K562 (cell line): ENCODE measurements around the gene APC. TPM values are rescaled to one million over a fixed set of nuclear protein-coding genes. Genes with fewer than 3 reads are reported as not detected.
A peak's percentile ranks its signal among the peaks of the same experiment; 100 is the strongest.

Experiments
- CCAR2 ChIP-seq: fragments of 200-400 bp; formaldehyde crosslinking; IDR thresholded peaks from 2 replicates; pipeline ENCODE4 v1.6.1; 2017; ENCODE audit warnings: mild to moderate bottlenecking, low read depth, low read length
- CREBBP ChIP-seq: IDR thresholded peaks from one replicate; pipeline ENCODE4 v1.6.1; 2012; ENCODE audit warnings: low read depth, mild to moderate bottlenecking, control low read depth, inconsistent platforms, low read length
- ETV1 ChIP-seq: fragments of 450-650 bp; conservative IDR thresholded peaks from 2 replicates; pipeline ENCODE4 v1.6.1; 2016; ENCODE audit warnings: missing genetic modification characterization, control low read depth, low read depth, missing compliant biosample characterization
- KLF13 ChIP-seq: fragments of 450-650 bp; IDR thresholded peaks from 2 replicates; pipeline ENCODE4 v1.6.1; 2016; ENCODE audit warnings: missing genetic modification characterization, low read depth, mild to moderate bottlenecking, missing compliant biosample characterization, moderate library complexity, borderline replicate concordance
- MBD2 ChIP-seq: sonication (generic); IDR thresholded peaks from 2 replicates; pipeline ENCODE4 v1.6.1; 2016; ENCODE audit warnings: low read depth, borderline replicate concordance
- MEIS2 ChIP-seq: fragments of 450-650 bp; IDR thresholded peaks from 2 replicates; pipeline ENCODE4 v1.6.1; 2014; ENCODE audit warnings: mild to moderate bottlenecking; ENCODE audit not compliant: partially characterized antibody
- PHF21A ChIP-seq: fragments of 450-650 bp; IDR thresholded peaks from 2 replicates; pipeline ENCODE4 v1.6.1; 2017; ENCODE audit warnings: low read depth, borderline replicate concordance
- RCOR1 ChIP-seq, 2 experiments: IDR thresholded peaks; 2 replicates each; pipeline ENCODE4 v1.6.1; 2012; ENCODE audit warnings: low read depth in 2 of 2, low read length in 2 of 2, borderline replicate concordance in 1 of 2, improper control_type of control experiment in 1 of 2
- SMAD4 ChIP-seq: fragments of 250-450 bp; sonication (Bioruptor Pico); conservative IDR thresholded peaks from 2 replicates; pipeline ENCODE4 v1.8.0; 2021; ENCODE audit warnings: inconsistent platforms, mild to moderate bottlenecking, moderate library complexity
- SPI1 ChIP-seq: IDR thresholded peaks from 2 replicates; pipeline ENCODE4 v1.6.1; 2011; ENCODE audit warnings: low read depth, low read length, control low read depth, borderline replicate concordance
- TOE1 ChIP-seq, 2 experiments: fragments of 450-650 bp in 1 of 2; sonication (generic) in 1 of 2; formaldehyde crosslinking in 1 of 2; IDR thresholded peaks; 2 replicates each; pipeline versions ENCODE4 v1.7.1 to v1.8.0; 2016 to 2022; ENCODE audit warnings: borderline replicate concordance in 2 of 2, mild to moderate bottlenecking in 2 of 2, antibody characterized with exemption in 1 of 2, inconsistent platforms in 1 of 2, low read depth in 1 of 2, missing genetic modification reagents in 1 of 2, moderate library complexity in 1 of 2
- U2AF2 ChIP-seq: fragments of 200-400 bp; formaldehyde crosslinking; optimal IDR thresholded peaks from 2 replicates; pipeline ENCODE3; 2017; ENCODE audit warnings: low read depth, mild to moderate bottlenecking, low read length
- ZNF583 ChIP-seq: fragments of 250-450 bp; sonication (Bioruptor Pico); IDR thresholded peaks from 2 replicates; pipeline ENCODE4 v1.4.0; 2020
- ZNF830 ChIP-seq: fragments of 250-450 bp; sonication (Bioruptor Pico); IDR thresholded peaks from 2 replicates; pipeline ENCODE4 v1.5.0; 2021; ENCODE audit warnings: mild to moderate bottlenecking
- polyA plus RNA-seq, 8 experiments: library from polyadenylated mRNA; depleted of rRNA in 4 of 8; stranded (reverse) in 5 of 8; unstranded in 3 of 8; fragments of >200 nt; fragmentation: Nextera tagmentation in 2 of 8; fragmentation: Illumina TruSeq in 1 of 8; extraction: Ambion mirVana in 2 of 8; extraction: Trizol in 1 of 8; gene quantifications; 2 replicates each; pipeline versions ENCODE4 v1.2.1 to v1.2.3, GENCODE V29; 2011 to 2014; ENCODE audit warnings: inconsistent platforms in 1 of 8, missing spikeins in 1 of 8
- total RNA-seq, 7 experiments: library from RNA; depleted of rRNA in 6 of 7; stranded (reverse); fragments of >200 nt in 6 of 7; fragmentation: Illumina TruSeq in 2 of 7; extraction: Trizol in 2 of 7; gene quantifications; 2 replicates each; pipeline versions ENCODE4 v1.2.1 to v1.2.3, GENCODE V29; 2011 to 2021; ENCODE audit warnings: low replicate concordance in 1 of 7
- TF ChIP-seq, protein P1 (sequence below): fragments of 250-450 bp; sonication (Bioruptor Pico); IDR thresholded peaks from 2 replicates; pipeline ENCODE4 v1.5.0; 2021; ENCODE audit warnings: mild to moderate bottlenecking, moderate library complexity
- TF ChIP-seq, protein P2 (sequence below): fragments of 250-450 bp; sonication (Bioruptor Pico); IDR thresholded peaks from 2 replicates; pipeline ENCODE4 v1.5.0; 2021; ENCODE audit warnings: mild to moderate bottlenecking, borderline replicate concordance
- TF ChIP-seq, protein P3 (sequence below): fragments of 450-650 bp; IDR thresholded peaks from 2 replicates; pipeline ENCODE4 v1.6.1; 2014; ENCODE audit warnings: low read depth, mild to moderate bottlenecking, moderate library complexity, borderline replicate concordance
- TF ChIP-seq, protein P4 (sequence below): fragments of 450-650 bp; IDR thresholded peaks from 2 replicates; pipeline ENCODE4 v1.6.1; 2016

APC gene
- total and polyA plus RNA-seq, 9 of the 15 experiments (the other 6 are each of a cell fraction or from before 2014, with no cell fraction given), result 5.7 to 29.5 (median 15.4) TPM

DNA sequence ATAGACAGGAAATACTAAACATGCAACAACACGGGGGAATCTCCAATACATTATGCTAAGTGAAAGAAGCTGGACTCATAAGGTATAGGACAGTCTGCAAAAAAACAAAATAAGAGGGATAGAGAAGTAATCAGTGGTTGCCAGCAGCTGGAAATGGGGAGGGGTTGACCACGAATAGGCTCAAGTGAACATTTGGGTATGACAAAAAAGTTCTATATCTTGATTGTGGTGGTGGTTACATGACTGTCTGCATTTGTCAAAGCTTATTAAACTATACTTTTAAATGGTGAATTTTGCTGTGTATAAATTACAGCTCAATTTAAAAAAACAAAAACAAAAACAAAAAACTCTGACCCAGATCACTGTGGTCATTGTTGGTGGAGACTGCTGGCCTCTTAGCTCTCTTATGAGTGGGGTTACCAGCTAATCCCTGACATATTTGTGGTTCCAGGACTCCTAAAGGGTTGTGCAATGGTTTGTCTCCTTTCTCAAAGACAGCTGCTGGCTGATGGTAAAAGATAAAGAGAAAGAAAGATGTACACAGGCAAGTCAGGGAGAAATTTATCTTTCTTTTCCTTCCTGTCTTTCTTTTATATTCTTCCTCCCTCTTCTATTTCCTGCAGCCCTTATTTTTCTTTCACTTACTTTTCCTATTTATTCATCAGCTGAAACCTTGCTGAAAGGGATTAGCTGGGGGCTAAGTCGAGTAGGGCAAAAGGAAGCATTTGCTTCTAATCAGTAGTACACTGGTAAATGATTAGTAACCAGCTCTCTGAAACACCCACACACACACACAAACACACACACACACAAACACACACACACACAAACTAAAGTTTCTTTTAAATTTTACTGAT is 42.6 kb upstream of the APC start (continued):
- TF ChIP-seq, protein P1, sequence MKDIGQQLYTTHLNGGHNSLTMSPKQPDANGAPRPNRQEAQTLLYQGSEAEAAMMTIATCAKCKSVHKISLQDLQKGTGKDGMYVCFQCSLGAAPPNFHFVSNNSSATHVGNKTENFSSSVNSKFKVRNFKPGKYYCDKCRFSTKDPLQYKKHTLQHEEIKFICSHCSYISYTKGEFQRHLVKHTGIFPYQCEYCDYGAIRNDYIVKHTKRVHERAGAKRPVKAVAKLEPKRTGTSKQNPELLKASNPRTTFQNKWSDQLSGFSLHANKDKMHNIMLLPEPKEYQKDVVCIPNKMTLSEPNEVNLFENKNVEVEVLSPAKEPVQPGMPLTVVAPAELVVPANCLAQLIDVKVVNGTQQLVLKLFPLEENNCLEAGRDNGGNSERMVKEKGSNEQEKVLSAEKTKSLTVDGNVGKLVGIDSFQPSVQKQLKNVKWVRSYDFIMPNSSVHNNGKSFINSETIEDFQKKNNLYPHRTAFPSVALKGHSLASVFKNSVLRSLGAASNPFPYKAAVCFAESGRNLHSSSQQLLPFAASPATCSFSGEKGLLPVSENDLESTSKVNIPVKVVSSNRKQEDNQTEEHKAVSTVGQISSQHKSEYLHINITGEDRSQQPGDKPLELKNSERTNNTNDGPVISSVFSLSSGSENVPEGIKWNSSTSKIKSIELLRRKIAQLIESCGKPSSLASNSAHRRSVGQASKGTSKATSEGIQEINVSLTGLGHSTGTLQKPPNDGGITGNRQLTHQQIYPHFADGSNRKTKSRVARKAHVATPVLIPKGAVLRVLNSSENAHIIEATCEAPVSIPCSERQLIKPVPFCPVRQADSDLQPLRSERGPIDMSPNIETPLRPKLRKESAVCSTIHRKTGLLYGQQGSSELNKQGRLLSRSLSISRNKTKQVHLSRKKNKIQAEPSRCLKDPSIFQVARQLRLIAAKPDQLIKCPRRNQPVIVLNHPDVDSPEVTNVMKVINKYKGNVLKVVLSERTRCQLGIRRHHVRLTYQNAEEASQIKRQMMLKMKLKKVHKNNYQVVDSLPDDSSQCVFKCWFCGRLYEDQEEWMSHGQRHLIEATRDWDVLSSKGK, result no peak
- no peak for TF ChIP-seq KLF13 (tag)
- TF ChIP-seq, protein P2, sequence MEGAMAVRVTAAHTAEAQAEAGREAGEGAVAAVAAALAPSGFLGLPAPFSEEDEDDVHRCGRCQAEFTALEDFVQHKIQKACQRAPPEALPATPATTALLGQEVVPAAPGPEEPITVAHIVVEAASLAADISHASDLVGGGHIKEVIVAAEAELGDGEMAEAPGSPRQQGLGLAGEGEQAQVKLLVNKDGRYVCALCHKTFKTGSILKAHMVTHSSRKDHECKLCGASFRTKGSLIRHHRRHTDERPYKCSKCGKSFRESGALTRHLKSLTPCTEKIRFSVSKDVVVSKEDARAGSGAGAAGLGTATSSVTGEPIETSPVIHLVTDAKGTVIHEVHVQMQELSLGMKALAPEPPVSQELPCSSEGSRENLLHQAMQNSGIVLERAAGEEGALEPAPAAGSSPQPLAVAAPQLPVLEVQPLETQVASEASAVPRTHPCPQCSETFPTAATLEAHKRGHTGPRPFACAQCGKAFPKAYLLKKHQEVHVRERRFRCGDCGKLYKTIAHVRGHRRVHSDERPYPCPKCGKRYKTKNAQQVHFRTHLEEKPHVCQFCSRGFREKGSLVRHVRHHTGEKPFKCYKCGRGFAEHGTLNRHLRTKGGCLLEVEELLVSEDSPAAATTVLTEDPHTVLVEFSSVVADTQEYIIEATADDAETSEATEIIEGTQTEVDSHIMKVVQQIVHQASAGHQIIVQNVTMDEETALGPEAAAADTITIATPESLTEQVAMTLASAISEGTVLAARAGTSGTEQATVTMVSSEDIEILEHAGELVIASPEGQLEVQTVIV (CRISPR knock-in tag), result no peak
- 0 out of 2 replicates have a peak, but pooled peaks have one; percentile 27 for TF ChIP-seq ETV1
- TF ChIP-seq ZNF830 (CRISPR knock-in tag), result no peak
- peak in 1 of 2 experiments; percentile 77; a peak in 2 of 4 replicates for TF ChIP-seq RCOR1 (IDR thresholded peaks at IDR 0.05; ENCODE audit: borderline replicate concordance in 1 of 2, low read depth in 2 of 2, low read length in 2 of 2)
- TF ChIP-seq ZNF583, result 0 out of 2 replicates have a peak, but pooled peaks have one; percentile 23
- TF ChIP-seq TOE1 (IDR thresholded peaks at IDR 0.05; ENCODE audit: borderline replicate concordance), result no peak
- TF ChIP-seq TOE1 (CRISPR knock-in tag; IDR thresholded peaks at IDR 0.05; ENCODE audit: borderline replicate concordance, low read depth), result no peak
- peak; percentile 79 for TF ChIP-seq MEIS2
- TF ChIP-seq MBD2, result 0 out of 2 replicates have a peak, but pooled peaks have one; percentile 37
- TF ChIP-seq, protein P3, sequence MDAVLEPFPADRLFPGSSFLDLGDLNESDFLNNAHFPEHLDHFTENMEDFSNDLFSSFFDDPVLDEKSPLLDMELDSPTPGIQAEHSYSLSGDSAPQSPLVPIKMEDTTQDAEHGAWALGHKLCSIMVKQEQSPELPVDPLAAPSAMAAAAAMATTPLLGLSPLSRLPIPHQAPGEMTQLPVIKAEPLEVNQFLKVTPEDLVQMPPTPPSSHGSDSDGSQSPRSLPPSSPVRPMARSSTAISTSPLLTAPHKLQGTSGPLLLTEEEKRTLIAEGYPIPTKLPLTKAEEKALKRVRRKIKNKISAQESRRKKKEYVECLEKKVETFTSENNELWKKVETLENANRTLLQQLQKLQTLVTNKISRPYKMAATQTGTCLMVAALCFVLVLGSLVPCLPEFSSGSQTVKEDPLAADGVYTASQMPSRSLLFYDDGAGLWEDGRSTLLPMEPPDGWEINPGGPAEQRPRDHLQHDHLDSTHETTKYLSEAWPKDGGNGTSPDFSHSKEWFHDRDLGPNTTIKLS, result no peak
- TF ChIP-seq SPI1, result no peak
- no peak for TF ChIP-seq U2AF2
- no peak for TF ChIP-seq CREBBP
- TF ChIP-seq, protein P4, sequence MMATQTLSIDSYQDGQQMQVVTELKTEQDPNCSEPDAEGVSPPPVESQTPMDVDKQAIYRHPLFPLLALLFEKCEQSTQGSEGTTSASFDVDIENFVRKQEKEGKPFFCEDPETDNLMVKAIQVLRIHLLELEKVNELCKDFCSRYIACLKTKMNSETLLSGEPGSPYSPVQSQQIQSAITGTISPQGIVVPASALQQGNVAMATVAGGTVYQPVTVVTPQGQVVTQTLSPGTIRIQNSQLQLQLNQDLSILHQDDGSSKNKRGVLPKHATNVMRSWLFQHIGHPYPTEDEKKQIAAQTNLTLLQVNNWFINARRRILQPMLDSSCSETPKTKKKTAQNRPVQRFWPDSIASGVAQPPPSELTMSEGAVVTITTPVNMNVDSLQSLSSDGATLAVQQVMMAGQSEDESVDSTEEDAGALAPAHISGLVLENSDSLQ, result peak; percentile 62
- peak; percentile 69 for TF ChIP-seq SMAD4 (CRISPR knock-in tag)
- no peak for TF ChIP-seq PHF21A
- no peak for TF ChIP-seq CCAR2
